Activated gamma-delta T cell treated with anti-CD3 and anti-CD28 coated beads, Interleukin-2, amount 50 U/mL, for 16 hours (primary cell): ENCODE data around the gene OTULINL.

ENCODE experiments used
- DNase-seq: peaks from one replicate; pipeline ENCODE4 v3.0.0-alpha.2; 2020; ENCODE audit warnings: low read depth

Gene OTULINL

GRCh38 chr5:14577079-14577725, 4.4 kb upstream of the OTULINL start:
- DNase-seq: no peak

- no peak for DNase-seq
These were observed 3.6 kb upstream of the OTULINL start for GRCh38 chr5:14577971-14578370.

GRCh38 chr5:14579246-14579645, 2.3 kb upstream of the OTULINL start:
- DNase-seq: no peak

GRCh38 chr5:14579731-14580397, 1.7 kb upstream of the OTULINL start:
- no peak for DNase-seq

GRCh38 chr5:14580398-14581034, 1.1 kb upstream of the OTULINL start:
- no peak for DNase-seq

- peak; percentile 70 for DNase-seq
These were observed 552 bp downstream of the OTULINL start for GRCh38 chr5:14581891-14582796.

GRCh38 chr5:14582797-14583137, 1.2 kb downstream of the OTULINL start:
- DNase-seq: no peak

- no peak for DNase-seq
These were observed 3.3 kb downstream of the OTULINL start for GRCh38 chr5:14584848-14585247.

- DNase-seq: no peak
These were observed 5.6 kb downstream of the OTULINL start for GRCh38 chr5:14587150-14587549.

GRCh38 chr5:14588145-14588544, 6.6 kb downstream of the OTULINL start:
- DNase-seq: no peak

- DNase-seq: no peak
These were observed 7.4 kb downstream of the OTULINL start for GRCh38 chr5:14588758-14589543.

GRCh38 chr5:14590949-14591348, 9.4 kb downstream of the OTULINL start:
- DNase-seq: no peak

- DNase-seq: no peak
These were observed 10.0 kb downstream of the OTULINL start for GRCh38 chr5:14591548-14591947.

- peak; percentile 12 for DNase-seq
These were observed 11.9 kb downstream of the OTULINL start for GRCh38 chr5:14593326-14594021.

- DNase-seq: no peak
These were observed 12.9 kb downstream of the OTULINL start for GRCh38 chr5:14594378-14595074.

GRCh38 chr5:14595189-14595588, 13.6 kb downstream of the OTULINL start:
- peak; percentile 12 for DNase-seq

- no peak for DNase-seq
These were observed 14.3 kb downstream of the OTULINL start for GRCh38 chr5:14595891-14596290.

- DNase-seq: no peak
These were observed 15.5 kb downstream of the OTULINL start for GRCh38 chr5:14597080-14597479.

GRCh38 chr5:14598225-14598624, 16.6 kb downstream of the OTULINL start:
- DNase-seq: no peak

GRCh38 chr5:14599476-14600127, 18.0 kb downstream of the OTULINL start:
- no peak for DNase-seq
